HG03442 (cell line): ENCODE results near the gene TRPC4AP.
"Not testable (repeated sequence)": the region's sequence is repeated elsewhere in the genome, so short reads cannot be mapped to it uniquely, and the experiment has no call there.

Source experiments
- ATAC-seq: cut with Tn5 transposase; IDR thresholded peaks from one replicate; pipeline ENCODE4 v1.9.1; 2021; ENCODE audit warnings: mild to moderate bottlenecking, moderate library complexity; ENCODE audit not compliant: unreplicated experiment

The TRPC4AP gene

DNA sequence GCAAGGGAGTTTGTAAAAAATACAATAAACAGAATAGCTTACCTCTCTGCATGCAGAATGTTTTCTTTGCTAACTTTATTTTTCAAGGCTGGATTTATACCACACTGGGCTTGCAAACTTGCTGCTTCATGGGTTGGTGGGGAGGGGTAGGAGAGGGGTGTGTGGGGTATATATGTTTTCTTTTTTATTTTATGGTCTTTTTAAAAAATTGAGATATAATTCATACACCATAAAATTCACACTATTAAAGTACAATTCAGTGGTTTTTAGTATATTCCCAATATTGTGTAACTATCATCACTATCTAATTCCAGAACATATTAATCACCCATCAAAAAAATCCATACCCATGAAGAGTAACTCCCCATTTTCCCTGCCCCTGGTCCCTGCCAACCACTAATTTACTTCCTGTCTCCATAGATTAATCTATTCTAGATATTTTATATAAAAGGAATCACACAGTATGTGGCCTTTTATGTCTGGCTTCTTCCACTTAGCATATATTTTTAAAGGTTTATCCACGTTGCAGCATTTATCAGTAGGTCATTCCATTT, 14.3 kb upstream of the TRPC4AP start:
- no peak for ATAC-seq

DNA sequence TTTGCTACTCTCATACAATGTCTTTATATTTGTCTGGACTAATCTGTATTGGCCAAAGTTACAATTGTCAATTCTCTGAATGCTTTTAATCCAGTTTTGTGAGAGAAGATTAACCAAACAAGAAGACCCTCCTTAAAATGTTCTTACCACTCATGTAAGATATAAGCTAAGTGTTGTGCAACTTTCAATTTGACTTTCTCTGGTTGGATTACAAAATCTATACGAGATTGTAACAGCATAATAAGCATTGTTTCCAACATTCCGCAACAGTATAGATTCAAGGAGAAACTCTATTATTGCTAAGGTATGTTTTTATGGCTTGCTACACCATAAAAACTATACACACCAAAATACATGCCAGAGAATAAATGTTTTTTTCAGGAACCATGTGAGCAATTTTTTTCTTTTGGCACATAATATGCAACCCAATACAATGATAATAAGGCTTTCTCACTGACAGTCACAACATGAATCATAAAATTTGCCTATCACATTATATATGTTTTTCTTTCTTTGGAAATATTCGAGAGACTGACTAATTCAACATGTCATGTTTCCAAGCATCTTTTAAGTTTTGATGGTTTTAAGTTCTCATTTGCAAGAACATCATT, 12.2 kb upstream of the TRPC4AP start:
- ATAC-seq, result no peak

DNA sequence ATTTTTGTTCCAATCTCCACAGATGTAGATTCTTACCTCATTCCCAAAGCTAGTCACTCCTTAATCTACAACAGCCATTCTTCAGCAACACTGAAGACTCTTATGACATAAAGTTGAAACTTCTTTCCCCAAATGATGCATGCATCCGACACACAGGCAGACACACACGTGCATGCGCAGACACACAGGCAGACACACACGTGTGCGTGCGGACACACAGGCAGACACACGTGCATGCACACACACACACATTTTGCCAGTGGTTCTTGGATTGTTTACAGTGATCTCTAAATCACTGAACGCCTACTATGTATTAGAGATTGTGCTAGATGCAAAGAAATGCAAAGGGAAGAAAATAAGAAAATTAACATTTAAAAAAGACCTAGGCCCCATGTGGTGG, 9.0 kb upstream of the TRPC4AP start:
- no peak for ATAC-seq

DNA sequence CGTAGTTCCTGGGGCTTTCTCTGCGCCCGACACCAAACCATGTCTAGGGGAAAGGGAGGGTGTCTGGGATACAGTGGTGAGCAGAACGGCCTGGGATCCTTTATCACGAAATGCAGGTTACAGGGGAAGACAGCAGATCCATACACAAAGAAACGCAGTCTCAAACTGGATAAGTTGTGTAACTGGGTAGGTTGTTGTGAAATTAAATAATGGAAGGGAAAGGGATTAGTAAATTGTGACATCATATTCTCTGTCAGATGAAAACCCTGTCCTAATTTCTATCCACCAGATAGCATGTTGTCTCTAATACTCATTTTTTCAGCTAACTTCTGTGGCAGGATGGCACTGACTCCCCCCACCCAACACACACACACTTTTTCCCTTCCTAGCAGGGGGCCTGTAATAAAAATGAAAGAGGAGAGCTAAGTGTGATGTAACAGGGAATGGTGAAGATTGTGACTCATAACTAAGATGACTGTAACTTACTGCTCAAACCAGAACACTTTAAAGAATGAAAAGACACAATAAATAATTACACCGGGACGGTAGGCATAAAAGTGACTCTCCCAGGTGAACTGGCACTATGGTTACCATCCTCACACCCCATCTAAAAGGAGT, 769 bp upstream of the TRPC4AP start:
- ATAC-seq, result no peak

DNA sequence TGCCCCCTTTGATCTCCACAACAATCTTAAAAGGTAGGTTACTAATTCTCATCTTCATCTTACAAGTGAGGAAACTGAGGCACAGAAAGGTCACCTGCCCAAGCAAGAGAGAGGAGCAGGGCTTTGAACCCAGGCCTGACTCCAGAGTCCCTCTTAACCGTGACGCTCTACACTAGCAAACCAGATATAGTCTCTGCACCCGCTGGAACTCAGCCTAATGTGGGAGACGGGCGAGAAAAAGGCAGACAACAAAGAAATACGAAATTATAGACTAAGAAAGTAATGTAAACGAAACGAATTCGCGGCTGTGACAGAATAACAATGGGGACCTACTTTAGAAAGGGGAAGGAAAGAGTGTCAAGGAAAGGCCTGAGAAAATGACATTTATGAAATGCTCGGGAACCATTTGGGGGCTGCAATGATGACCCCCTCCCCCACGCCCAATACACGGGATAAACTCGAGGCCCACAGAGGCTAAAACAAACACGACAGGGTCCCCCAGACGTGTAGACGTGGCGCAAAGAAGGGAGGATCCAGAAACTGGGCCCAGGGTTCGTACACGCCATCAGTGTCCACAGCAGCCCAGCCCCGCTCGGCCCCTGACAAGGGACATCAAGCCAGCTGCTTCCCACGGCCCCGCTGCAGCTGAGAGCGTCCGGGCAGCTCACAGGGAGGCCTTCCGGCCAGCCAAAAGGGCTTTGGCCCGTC, 637 bp downstream of the TRPC4AP start:
- peak; percentile 13 for ATAC-seq

DNA sequence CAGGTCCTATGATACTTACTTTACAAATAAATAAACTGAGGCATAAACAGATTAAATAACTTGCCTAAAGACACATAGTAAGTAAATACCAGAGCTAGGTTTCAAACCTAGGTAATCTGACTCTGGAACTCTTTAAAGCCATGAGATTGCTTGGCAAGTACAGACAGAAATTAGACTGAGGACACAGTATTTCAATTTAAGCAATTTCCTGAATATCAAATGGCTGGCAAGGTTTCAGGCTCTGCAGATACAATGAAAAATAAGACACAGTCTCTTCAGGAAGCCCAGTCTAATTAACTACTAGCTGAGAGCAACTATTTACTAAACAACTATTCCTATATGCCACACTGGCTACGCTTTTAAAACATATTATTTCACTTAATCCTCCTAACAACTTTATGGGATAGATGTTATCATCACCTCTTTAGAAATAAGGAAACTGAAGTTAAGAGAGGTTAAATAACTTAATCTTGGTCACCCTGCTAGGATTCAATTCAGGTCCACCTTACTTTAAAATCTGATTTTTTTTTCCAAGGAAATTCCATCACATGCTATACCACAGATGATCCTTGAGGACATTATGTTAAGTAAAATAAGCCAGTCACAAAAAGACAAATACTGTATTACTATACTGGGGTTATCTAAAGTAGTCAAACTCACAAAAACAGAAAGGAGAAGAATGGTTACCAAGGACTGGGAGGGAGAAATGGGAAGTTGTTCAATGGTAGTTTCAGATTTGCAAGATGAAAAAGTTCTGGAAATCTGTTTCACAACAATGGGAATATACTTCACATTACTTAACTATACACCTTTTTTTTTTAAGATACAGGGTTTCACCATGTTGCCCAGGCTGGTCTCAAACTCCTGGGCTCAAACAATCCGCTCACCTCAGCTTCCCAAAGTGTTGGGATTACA, 4.1 kb downstream of the TRPC4AP start:
- ATAC-seq, result no peak

DNA sequence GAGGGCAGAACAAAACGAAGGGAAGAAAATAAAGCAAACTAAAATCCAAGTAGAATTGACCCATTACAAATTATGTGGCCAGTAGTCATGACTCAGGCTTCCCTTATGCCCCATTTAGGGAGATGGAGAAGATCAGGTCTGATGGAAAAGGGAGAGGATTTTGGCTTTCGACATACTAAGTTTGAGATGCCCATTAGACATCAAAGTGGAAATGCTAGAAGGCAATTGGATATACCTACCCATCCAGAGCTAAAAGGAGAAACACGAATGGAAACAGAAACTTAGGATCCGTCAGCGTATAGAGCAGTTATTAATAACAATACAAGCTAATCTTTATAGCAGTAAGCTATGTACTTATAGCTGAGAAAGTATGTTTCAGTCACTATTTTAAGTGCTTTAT, 4.8 kb downstream of the TRPC4AP start:
- no peak for ATAC-seq

DNA sequence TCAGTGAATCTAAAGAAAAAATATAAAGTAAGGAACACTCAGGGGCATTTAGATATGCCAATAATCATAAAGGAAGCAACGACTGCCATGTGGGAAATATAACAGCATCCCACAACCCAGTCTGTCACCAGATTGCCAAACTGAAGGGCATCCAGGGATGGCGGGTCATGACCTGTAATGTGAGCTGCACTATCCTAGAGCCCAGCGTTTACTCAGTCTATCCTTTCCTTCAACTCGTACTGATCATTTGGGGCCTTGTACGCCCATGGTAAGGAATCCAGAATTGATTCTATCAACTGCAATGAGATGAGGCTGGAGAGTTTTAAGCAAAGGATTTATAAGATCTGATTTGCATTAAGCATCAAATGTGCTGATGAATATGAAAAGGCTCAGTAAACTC, 5.3 kb downstream of the TRPC4AP start:
- ATAC-seq, result no peak

DNA sequence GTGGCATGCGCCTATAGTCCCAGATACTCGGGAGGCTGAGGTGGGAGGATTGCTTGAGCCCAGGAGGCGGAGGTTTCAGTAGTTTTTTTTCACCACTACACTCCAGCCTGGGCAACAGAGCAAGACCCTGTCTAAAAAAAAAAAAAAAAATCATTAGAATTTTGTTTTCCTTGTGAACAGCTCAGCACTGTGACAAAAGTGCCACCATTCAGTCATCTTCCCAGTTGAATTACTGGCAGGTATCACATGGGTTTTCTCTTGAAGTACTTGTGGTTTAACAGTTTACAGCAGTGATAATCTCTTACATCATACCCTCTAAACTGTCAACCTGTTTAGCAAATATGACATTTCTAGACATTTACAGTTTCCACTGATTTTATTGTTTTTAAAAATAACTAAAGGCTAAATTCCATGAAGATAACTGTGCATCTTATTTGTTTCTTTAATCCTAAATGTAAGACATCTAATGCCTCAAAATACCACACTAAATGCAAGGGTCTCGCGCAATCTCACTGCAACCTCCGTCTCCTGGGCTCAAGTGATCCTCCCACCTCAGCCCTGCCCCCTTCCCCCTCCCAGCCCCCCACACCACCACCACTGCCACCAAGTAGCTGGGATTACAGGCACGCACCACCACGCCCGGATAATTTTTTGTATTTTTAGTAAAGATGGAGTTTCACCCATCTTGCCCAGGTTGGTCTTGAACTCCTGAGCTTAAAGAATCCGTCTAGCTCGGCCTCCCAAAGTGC, 7.0 kb downstream of the TRPC4AP start:
- ATAC-seq, result no peak

DNA sequence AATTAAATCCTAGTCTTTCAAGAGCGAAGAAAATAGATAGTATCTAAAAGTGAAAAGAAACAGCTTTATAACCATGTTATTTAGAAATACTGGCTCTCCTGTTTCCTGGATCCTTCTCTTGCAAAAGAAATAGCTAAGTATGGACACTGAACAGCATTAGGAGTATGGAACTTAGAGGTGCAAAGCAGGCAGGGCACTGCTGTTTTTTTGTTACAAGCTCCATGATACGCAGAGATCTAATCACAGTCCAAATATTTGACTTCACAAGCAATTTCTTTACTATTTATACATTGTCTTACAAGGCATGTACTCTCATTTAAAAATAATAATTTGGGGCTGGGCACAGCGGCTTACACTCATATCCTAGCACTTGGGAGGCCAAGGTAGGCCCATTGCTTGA, 7.6 kb downstream of the TRPC4AP start:
- no peak for ATAC-seq

DNA sequence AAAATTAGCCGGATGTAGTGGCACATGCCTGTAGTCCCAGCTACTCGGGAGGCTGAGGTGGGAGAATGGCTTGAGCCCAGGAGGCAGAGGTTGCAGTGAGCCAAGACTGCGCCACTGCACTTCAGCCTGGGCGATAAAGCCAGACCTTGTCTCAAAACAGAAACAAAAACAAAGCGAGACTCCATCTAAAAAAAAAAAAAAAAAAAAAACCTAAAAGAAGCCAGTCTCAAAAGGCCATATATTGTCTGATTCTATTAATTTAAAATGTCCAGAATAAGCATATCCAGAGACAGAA, 12.3 kb downstream of the TRPC4AP start:
- not testable (repeated sequence) for ATAC-seq

DNA sequence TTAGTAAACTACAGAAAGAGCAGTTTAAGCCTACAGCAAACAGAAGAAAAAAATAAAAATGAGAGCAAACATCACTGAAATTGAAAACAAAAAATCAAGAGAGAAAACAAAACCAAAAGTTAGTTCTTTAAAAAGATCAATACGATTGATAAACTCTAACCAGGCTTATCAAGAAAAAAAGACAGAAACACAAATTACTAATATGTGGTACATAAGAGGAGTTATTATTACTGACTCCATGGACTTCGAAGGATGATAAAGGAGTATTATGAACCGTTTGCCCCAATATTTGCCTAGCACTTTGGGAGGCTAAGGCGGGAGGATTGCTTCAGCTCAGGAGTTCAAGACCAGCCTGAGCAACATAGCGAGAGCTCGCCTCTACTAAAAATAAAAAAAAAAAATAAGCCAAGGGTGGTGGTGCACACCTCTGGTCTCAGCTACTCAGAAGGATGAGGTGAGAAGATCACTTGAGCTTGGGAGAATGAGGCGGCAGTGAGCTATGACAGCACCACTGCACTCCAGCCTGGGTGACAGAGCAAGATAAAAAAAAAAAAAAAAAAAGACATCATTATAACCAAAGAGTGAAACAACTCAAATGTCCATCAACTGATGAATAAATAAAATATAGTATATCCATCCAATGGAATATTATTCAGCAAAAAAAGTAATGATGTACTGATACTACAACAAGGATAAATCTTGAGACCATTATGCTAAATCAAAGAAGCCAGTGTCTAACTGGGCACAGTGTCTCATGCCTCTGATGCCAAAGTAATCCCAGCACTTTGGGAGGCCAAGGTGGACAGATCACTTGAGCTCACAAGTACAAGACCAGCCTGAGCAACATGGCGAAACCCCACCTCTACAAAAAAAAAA, 12.9 kb downstream of the TRPC4AP start:
- ATAC-seq, result no peak

DNA sequence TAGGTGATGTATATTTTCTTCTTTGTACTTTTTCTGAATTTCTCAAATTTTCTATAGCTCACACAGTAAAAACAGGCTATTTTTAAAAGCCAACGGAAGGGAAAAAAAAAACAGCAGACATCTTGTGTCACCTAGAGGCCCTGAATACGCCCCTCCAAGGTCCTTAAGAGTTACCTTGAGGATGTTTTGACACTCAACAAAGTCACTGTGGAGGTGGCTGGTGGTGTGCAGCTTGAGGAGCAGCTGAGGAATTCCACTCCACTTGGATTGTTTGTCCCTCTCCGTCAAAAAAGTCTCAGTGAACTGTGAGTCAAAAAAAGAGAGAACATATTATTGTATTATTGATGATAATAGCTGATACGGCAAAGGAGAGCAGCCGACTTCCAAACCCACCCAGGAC, 14.7 kb downstream of the TRPC4AP start:
- ATAC-seq, result no peak

DNA sequence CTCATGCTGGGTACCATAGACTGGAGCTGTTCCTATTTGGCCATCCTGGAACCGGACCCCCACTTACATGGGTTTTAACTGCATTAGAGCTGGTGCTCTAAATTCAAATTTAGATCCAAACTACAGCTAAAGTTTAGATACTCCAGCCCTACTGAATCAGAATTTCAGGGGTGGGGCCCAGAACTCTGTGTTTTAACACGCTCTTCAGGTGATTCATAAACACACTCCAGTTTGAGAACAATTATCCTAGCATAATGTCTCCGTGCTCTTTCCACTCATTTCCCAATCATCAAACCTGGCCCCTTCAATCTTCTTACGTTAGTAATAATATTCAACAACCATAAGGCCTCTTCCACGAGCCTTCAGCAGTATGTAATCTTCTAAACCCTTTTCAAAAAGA, 15.3 kb downstream of the TRPC4AP start:
- no peak for ATAC-seq

DNA sequence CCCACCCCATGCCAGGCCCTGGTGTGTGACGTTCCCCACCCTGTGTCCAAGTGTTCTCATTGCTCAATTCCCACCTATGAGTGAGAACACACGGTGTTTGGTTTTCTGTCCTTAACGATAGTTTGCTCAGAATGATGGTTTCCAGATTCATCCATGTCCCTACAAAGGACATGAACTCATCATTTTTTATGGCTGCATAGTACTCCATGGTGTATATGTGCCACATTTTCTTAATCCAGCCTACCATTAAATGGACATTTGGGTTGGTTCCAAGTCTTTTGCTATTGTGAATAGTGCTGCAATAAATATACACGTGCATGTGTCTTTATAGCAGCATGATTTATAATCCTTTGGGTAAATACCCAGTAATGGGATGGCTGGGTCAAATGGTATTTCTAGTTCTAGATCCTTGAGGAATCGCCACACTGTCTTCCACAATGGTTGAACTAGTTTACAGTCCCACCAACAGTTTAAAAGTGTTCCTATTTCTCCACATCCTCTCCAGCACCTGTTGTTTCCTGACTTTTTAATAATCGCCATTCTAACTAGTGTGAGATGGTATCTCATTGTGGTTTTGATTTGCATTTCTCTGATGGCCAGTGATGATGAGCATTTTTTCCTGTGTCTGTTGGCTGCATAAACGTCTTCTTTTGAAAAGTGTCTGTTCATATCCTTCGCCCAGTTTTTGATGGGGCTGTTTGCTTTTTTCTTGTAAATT, 21.0 kb downstream of the TRPC4AP start:
- not testable (repeated sequence) for ATAC-seq

DNA sequence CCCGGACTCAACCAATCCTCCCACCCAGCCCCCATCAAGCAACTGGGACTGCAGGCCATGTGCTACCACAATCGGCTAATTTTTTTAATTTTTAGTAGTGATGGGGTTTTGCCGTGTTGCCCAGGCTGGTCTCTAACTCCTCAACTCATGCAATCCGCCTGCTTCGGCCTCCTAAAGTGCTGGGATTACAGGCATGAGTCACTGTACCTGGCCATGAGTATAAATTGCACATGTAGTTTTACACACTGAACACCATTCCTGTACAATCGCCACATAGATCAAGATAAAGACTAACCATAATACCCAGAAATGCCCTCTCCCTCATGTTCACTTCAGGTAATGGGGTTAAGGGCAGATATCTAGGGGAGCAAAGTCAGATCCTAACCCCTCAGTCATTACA, 26.4 kb downstream of the TRPC4AP start:
- ATAC-seq, result no peak

DNA sequence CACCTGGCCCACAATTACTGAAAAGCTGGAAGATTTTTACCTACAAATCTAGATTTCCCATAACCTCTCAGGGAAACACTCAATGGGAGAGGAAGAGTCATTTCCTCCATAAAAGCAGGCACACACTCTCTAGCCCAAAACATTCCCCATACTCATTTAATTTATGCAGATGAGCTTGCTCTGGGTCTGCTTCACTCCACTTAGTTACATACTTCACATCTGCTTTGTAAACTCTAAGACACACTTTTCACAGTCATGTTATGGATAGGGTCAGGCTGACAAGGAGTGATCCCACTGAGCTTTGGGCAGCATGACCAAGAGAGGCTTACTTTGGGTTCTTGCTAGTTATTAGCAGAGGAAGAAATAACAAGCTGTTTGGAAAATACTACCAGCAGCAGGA, 27.4 kb downstream of the TRPC4AP start:
- no peak for ATAC-seq

DNA sequence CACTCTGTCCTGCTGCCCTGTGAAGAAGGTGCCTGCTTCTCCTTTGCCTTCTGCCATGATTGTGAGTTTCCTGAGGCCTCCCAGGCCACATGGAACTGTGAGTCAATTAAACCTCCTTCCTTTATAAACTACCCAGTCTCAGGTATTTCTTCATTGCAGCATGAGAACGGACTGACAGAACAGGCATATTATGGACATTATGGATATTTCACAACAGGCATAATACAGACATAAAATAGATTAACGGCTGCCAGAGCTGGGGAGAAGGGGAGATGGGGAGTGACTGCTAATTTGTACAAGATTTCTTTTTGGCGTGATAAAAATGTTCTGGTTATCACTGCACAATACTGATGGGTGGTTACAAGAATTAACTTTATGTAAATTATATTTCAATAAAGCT, 29.4 kb downstream of the TRPC4AP start:
- no peak for ATAC-seq

DNA sequence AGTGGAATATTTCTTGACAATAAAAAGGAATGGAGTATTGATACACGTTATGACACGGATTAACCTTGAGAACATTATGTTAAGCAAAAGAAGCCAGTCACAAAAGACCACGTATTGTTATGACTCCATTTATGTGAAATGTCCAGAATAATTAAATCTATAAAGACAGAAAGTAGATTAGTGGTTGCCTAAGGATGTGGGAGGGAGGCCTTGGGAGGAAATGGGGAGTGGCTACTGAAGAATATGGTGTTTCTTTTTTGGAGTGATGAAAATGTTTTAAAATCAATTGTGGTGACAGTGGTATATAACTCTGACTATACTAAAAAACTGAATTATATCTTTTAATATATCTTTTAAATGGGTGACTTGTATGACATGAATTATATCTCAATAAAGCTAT, 30.1 kb downstream of the TRPC4AP start:
- no peak for ATAC-seq
